DMS53 (cell line): ENCODE measurements around the gene GSTA4.
"Not testable (repeated sequence)": the region's sequence is repeated elsewhere in the genome, so short reads cannot be mapped to it uniquely, and the experiment has no call there.

Experiments
- DNase-seq: peaks from one replicate; lab custom pipeline; 2025; lab: John Stamatoyannopoulos, UW

Gene GSTA4

DNA sequence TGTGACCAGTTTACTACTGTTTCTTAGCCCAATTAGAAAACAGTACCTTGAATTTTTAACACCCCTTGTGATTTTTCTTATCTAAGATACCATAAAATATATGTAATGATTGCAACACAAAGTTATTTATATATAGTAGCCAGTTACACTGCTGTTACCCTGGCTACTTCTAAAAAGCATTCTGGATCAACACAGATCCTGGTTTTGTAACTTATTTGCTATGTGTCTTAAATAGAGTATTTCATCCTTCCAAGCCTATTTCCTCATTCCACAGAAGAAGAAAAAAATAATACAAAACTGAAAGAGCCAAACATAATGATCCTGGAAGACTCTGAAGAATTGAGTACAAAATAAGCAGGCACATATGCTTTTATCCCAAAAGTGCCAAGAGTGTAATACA, 19.0 kb upstream of the GSTA4 start:
- DNase-seq, result no peak

DNA sequence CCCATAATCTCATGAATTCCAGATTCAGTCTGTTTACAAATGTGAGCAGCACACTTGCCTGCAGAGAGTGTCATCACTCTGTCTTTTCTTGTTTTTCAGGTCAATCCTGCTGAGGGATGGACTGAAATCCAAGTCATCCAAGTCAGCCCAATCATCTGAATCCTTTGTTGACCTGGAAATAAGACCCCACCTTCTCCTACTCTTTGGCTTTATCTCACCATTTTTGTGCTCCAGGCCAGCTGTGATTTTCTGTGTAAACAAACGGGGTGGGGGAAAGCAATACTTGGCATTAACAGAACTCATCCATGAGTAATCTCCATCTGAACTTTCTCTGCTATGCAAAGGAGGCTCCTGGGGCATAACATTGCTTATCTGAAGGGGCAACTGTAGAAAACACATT, 16.9 kb upstream of the GSTA4 start:
- no peak for DNase-seq

DNA sequence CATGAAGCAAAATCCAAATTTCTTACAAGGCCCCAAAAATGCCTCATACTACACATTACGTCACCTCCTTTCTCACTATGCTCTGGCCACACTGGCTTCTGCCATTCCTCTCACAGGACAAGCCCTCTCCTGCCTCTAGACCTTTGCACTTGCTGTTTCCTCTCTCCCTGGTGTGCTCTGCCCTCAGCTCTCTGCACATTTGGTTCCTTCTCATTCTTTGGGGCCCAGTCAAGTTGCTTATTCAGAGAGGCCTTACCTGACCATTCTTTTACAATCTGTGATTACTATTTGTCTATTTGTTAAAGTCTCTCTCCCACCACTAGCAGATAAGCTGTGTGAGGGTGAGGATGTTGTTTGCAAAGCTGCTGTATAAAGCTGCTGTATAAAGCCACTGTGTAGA, 15.4 kb upstream of the GSTA4 start:
- DNase-seq, result no peak

DNA sequence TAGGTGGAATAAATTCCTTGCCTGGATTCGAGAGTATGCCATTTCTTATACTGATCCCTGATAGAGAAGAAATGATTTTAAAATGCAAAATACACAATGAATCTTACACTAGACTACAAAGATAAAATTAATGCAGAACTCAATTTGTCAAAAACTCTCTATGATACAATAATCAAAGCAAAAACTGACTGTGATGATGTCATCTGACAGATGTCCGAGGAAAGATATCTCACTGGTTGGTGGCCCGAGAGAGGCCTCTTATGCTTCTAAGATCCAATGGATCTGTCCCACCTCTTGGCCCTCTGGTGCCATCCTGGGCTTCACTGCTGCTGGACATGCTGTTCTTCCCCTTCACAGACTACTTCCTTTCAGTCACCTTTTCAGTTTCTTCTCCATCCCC, 14.4 kb upstream of the GSTA4 start:
- DNase-seq, result no peak

DNA sequence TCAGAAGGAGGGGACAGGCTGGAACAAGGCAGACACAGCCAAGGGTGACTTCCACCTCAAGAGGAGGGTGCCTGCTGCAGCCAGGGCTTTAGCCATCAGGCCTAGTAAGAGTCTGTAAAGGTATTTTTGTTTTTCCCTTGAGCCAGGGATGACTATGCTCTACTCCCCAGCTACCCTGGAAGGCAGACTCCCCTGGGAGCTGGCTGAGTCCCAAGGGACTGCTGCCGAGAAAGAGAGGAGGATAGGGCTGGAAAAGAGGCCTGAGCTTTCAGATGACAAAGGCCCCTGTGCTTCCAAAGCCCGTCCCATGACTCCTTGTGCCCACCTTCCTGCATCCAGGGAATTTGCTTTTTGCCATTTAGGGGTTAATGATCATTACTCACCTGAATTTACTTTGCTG, 14.0 kb upstream of the GSTA4 start:
- no peak for DNase-seq

DNA sequence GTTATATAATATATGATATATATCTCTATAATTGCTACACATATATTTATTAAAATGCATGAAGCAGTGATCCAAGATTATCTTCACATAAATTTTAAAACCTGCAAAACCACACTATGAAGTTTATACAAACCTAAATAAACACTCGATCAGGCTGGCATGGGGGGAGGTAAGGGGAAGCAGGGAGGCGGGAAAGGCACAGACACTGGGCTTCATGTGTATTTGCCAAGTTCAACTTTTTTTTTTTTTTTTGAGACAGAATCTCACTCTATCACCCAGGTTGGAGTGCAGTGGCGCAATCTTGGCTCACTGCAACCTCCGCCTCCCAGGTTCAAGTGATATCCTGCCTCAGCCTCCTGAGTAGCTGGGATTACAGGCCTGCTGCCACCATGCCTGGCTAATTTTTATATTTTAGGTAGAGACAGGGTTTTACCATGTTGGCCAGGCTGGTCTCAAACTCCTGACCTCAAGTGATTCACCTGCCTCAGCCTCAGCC, 13.2 kb upstream of the GSTA4 start:
- not testable (repeated sequence) for DNase-seq

DNA sequence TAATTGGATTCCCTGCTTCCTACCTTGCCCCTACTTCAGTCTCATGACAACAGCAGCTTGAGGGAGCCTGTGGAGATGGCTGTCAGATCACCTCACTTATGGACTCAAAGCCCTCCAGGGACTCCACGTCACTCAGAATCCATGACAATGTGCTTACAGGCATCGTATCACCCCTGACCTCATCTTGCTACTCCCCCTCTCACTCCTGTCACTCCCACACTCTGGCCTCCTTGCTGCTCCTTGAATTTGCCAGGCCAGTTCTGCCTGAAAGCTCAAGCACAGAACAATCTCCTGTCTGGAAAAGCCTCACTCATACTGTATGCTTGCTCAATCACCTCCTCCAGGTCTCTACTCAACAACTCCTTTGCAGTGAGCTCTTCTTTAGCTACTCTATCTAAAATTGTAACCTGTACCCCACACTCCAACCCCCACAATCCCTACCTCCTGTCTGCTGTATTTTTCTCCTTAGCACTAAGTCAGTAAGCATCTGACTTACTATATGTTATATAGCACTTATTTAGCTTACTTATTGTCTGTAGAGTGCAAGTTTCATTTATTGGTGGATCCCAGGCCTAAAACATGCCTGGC, 10.7 kb upstream of the GSTA4 start:
- no peak for DNase-seq

DNA sequence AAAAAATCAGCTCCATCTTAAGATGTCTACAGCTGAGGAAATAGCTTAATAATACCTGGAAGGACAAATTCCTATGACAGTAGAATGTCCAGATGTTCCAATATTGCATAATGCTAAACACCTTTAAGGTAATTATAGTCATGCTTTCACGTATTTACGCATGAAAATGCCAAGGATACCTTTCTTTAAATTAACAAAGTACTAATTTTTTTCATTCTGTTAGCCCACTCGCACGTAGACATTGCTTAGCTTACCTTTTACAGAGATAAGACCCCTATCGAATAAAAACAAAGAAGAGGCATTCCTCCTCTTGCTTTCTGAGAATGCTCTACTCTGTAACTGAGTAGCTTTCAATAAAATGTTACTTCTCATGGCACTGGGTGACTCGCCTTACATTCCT, 4.4 kb upstream of the GSTA4 start:
- DNase-seq, result no peak

DNA sequence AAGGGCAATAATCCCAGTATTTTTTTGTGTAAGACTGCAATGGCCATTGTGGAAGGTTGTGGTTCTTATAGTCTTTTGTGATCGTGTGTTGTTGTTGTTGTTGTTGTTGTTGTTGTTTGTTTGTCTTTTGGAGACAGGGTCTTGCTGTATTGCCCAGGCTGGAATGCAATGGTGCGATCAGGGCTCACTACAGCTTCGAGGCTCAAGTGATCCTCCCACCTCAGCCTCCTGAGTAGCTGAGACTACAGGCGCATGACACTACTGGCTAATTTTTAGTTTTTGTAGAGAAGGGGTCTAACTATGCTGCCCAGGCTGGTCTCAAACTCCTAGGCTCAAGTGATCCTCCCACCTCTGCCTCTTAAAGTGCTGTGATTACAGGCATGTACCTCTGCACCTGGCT, 3.5 kb upstream of the GSTA4 start:
- no peak for DNase-seq

DNA sequence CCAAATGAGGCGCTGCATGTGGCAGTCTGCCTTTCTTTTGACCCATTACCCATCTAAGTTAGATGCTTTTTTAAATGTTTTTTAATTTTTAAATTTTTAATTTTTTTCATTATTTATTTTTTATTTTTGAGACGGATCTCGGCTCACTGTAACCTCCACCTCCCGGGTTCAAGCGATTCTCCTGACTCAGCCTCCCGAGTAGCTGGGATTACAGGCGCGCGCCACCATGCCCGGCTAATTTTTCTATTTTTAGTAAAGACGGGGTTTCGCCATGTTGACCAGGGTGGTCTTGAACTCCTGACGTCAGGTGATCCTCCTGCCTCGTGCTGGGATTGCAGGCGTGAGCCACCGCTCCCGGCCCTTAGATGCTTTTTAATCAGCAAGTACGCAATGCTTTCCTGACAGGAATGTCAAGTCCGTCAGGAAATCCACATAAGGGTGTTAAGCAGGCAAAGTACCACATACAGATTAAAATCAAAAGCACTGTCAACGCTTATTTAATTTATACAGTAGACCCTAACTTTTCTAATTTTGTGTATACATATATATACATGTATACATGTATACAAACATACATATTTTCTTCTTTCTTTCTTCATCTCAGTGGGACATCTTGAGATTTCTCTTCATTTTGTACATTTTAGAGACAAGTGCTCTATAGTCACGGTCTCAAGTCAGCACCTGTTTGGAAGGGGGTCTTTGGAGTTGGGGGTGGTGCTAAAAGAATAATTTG, 995 bp upstream of the GSTA4 start:
- peak; percentile 87 for DNase-seq

DNA sequence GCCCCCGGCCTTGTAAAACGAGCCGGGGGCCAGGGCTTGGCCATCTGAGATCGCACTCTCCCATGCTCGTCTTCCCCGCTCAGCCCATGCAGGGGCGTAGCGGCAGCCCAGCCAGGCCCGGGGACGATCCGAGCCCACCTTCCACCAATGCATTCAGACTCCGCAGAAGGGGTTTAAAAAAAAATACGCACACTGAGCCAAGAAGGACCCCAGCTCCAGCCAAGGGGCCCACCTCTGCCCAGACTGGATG, 320 bp downstream of the GSTA4 start:
- peak; percentile 74 for DNase-seq

DNA sequence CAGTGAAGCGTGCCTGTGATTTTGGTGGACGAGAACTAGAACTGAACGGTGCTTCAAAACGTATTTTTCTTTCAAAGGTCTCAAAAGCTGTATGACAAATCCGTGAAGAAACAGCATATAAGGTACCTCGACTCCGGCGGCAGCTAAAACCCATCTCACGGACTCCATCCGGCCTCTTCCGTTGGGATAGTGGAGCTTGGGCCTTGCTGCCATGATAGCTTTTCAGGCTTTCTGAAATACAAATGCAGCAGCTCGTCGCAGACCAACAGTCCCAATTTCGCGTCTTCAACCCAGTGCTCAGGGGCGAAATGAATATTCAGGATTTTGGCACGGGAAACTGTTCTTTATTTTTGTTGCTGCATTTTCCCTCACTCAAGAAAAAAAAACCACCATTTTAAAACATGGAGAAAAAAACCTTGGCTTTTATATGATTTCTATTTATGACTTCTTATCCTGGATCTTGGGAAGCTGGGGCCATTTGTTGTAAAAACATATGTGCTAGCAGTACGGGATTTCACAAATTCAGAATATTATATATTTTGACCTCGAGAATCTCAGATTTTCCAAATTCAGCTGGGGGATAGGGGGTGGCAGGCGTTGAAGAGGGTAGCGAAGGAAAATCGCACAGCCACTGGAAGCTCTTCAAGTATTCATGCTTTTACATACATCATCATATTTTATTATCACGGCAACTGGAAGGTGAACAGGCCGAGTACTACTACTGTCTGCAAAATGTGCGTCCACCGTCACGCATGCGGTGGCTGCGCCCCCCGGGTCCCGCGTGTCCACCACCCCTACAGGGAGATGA, 849 bp downstream of the GSTA4 start:
- peak; percentile 74 for DNase-seq

DNA sequence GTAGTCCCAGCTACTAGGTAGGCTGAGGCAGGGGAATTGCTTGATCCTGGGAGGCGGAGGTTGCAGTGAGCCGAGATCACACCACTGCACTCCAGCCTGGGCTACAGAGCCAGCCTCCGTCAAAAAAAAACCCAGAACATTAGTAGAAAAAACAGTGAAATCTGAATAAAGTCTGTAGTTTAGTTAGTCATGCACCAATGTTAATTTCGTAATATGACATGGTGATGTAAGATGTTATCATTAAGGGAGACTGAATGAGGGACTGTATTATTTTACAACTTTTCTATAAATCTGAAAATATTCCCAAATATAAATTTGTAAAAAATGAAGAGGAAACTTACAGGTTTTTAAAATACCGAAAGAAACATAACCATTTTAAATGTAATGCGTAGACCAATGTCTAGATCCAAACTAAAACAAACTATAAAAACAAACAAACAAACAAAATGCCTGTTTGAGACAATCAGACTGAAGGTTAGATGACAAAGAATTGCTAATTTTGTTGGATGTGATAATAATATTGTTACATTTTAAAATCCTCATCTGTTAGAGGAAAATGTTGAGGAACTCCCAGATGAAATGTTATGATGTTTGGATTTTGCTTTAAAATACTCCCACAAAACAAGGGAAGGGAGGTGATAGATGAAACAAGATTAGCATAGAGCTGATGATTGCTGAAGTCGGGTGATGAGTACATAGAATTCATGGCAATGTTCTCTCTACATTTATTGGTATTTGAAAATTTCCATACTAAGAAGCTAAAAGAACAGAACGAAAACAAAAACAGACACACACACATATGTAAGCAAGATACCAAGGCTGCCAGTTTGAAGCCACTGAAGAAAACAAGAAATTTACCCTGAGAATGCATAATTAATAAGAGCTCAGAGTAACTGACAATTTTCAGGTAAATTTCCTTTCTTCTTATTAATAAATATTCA, 1.8 kb downstream of the GSTA4 start:
- DNase-seq, result no peak

DNA sequence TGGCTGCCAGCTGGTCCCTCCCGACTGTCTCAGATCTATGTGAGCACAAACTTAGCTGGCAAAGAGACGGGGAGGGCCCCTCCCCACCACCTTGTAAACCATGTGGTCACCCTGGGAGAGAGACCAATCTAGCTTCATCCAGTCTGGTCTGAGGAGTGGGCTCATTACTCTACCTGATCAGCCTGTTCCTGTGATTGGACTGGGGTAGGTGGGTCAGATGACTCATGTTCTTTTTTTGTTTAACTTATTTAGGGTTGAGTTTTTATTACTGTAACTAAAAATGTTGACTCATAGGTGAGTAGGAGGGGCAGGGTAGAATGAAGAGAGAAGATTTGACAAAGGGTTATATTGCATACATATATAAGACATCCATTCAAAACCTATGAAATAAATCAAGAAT, 4.7 kb downstream of the GSTA4 start:
- peak; percentile 7 for DNase-seq

DNA sequence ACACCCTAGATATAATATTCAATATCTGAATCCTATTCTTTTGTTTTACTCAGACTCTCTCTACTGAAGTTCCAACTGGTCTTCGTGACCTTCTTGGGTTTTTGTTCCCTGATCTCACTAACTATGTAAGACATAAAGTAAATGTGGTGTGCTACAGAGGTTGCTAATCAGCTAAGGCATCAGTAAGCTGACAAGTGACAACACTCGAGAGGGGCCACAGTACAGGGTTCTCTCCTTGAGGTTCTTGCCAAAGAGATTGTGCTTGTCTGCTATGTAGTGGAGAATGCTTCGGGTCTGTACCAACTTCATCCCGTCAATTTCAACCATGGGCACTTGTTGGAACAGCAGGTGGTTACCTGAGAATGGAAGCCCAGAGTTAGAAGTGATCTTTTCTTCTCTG, 9.9 kb downstream of the GSTA4 start:
- DNase-seq, result no peak

DNA sequence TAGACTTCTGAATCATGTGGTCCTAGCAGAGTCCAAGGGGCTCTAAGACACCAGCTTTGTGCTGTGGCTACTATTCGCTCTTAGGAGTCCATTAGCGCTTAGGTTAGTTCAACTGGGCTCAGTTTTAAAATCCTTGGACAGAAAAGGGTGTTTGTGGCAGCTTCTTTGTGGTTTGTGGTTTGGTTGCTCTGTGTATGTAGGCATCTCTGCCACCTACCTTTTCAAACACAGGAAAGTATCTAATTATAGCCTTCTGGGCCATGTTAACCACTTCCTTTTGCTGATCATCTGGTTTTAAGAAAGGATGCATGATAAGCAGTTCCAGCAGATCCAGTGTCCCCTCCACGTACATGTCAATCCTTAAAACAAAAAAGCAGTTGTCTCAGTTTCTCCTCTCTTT, 10.8 kb downstream of the GSTA4 start:
- DNase-seq, result no peak

DNA sequence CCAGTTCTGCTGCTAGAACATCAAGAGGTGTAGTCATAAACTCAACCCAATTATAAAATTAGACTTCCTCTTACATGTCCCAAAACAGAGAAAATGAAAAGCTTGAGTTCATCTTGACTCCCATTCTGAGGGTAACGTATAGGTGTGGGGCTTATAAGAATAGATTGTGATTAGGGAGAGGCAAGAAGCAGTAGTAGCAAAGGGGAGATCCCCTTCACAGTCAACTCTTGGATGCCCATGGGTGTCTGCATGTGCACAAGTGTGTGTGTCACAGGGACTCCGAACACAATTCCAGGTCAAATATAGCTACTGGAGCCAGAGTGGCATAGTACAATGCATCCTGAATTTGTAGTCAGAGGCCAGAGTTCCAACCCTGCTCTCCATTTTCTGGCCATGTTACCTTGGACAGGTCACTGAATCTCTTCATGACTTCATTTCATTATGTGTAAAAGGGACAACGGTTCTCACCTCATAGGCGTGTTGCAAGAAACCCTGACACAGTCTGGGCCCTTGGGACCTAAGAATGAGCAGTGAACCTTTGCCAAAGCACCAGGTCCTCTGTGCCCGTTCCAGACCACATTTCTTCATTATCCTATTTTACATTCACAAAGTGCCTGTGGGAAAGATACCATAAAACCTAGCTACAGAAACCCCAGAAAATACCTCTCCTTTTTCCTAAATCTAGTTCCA, 11.8 kb downstream of the GSTA4 start:
- DNase-seq, result no peak

DNA sequence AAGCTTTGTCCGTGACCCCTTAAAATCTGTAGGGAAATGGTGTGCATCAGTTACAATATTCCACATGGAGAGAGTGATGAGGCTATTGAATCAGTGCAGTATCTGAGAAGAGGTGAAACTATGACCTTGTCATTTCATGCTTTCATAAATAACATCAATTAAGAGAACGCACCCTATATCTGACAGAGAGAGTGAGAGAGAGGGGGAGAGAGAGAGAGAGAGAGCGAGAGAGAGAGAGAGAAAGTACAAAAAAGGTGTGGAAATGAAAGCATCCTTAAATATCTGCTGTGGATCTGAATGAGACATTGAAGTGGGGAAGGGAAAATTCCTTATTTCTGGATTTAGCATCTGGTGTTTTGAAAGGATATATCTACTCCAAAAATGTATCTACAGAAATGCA, 12.4 kb downstream of the GSTA4 start:
- no peak for DNase-seq

DNA sequence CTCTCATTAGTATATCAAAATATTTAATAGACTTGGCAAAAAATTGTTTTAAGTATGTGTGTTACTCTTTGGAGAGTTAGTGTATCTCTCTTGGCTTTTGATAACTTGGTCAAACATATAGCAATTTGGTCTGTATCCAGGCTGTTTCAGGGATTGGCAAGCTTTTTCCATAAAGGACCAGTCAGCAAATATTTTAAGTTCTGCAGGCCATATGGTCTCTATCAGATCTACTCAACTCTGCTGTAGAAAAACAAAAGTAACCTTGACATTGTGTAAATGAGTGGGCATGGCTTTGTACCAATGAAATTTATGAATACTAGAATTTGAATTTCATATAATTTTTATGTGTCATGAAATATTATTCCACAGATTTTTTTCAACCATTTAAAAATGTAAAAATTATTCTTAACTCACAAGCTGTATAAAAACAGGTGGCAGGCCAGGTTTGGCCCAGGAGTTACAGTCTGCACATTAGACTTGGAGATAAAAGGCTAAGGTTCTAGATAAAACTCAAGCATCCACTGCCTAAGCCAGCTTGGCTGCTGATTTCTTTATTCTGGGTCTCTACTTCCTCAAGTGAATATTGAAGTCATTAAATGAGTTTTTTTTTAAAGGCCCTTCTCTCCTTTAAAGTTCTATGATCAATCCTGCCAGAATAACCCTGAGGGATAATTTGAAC, 13.7 kb downstream of the GSTA4 start:
- no peak for DNase-seq

DNA sequence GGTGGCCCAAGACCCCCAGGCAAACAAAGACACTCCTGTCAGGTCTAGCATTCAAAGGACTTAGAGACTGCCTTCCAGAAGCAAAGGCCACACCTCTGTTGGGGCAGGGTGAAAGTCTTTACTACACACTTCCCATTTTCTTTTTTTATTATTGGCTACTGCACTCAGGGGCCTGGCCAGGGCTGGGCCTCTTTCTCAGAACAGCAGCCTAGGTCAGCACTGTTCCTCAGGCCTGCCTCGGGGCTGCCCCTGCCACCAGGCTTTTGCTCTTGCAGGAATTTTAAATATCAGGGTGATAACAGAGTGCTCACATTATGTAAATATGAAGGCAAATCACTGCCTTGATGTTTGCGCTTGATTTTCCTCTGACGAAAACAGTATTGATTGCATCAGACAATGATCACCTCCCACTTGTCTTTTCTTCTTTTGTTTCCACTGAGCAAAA, 18.5 kb downstream of the GSTA4 start:
- no peak for DNase-seq

DNA sequence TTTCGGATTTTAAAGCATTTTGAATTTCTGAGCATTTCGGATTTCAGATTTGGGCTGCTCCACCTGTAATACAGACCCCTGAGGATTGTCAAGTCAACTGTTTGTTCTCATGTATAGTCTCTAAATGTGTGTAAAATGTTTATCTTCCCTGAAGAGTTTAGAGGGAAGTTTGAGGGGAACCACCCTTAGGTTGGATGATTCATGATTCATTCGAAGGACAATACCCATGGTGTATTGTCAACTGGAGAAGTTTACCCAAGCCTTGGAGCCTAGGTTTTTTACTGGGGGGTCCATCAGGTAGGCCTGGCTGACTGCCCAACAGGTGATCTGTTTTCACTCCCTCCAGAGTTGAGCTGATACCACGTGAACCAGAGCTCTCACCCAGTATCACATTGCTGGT, 18.9 kb downstream of the GSTA4 start:
- no peak for DNase-seq
